Measurements from ENCODE around the gene UBA52. TPM values are rescaled to one million over a fixed set of nuclear protein-coding genes. Genes with fewer than 3 reads are reported as not detected.
A peak's percentile ranks its signal among the peaks of the same experiment; 100 is the strongest.

The UBA52 gene
- total and polyA plus RNA-seq, 2 of the 13 experiments (the other 11 are each of a cell fraction or from before 2014, with no cell fraction given), result 959 to 1,782 TPM

DNA sequence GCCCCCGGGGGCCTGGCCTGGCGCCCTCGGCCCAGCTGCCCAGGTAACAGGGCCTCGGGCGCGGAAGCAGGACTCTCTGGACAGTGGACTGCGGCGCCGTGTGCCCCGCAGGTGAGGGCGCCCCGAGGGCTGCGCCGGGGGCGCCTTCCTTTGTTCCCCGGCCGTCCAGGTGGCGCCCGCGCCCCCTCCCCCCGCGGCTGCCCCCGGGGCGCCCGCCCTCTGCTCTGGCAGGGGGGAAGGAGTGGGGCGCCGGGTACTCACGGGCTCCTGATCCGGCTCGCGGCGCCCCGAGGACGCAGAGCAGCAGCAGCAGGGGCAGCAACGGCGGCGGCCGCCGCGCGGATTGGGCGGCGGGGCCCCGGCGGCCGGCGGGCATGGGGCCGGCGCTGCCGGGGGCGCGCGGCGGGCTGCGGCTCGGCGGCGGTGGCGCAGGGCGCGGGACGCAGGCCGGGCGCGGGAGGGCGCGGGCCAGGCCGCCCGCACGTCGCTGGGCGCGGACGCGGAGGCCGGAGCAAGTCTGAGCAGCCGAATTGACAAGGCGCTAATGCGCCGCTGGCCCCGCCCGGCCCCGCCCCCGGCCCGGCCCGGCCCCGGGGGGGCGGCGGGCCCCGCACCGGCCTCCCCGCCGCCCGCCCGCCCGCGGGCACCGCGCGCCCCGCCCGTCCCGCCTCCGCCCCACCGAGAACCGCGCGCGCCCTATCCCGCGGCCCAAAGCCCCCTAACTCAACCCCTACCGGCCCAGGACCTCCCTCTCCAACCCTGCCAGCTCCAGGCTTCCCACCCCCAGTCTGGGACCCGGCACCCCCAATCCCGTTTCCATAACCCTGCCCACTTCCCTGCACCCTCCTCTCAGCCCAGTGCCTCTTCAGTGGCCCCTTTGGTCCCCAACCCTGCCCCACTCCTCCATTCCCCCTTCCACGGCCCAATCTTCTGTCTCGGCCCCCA, 34.9 kb downstream of the UBA52 start, which contains the start of gene CRLF1 (continued):
- TF ChIP-seq TP53 (CRISPR knock-in tag; conservative IDR thresholded peaks at IDR 0.05) (no peak), CBX5 (CRISPR knock-in tag; IDR thresholded peaks at IDR 0.05; ENCODE audit: borderline replicate concordance) (no peak), CHD2 (IDR thresholded peaks at IDR 0.05; ENCODE audit: low read depth, low read length) (no peak), TMF1 (CRISPR knock-in tag; IDR thresholded peaks at IDR 0.05; ENCODE audit: low read depth) (0 out of 2 replicates have a peak, but pooled peaks have one; percentile 37), KDM3A (CRISPR knock-in tag; IDR thresholded peaks at IDR 0.05; ENCODE audit: low read depth) (no peak), HDAC6 (IDR thresholded peaks at IDR 0.05; ENCODE audit: low read depth, low read length) (no peak), ATF1 (CRISPR knock-in tag; IDR thresholded peaks at IDR 0.05) (no peak), POGZ (CRISPR knock-in tag; IDR thresholded peaks at IDR 0.05) (no peak), ZBTB1 (CRISPR knock-in tag; IDR thresholded peaks at IDR 0.05; ENCODE audit: borderline replicate concordance) (no peak), CREB1 (IDR thresholded peaks at IDR 0.05) (no peak), CREB1 (CRISPR knock-in tag; IDR thresholded peaks at IDR 0.05) (no peak), ZNF326 (CRISPR knock-in tag; IDR thresholded peaks at IDR 0.05; ENCODE audit: borderline replicate concordance) (no peak), SP2 (CRISPR knock-in tag; IDR thresholded peaks at IDR 0.05) (no peak), ESRRA (CRISPR knock-in tag; IDR thresholded peaks at IDR 0.05; ENCODE audit: low read depth) (no peak), MAF1 (CRISPR knock-in tag; IDR thresholded peaks at IDR 0.05; ENCODE audit: borderline replicate concordance) (no peak), PCBP2 (optimal IDR thresholded peaks at IDR 0.05; ENCODE audit: low read depth, low read length, poor library complexity, severe bottlenecking) (no peak), ZNF20 (CRISPR knock-in tag; IDR thresholded peaks at IDR 0.05) (no peak)
- TF ChIP-seq, protein P1, sequence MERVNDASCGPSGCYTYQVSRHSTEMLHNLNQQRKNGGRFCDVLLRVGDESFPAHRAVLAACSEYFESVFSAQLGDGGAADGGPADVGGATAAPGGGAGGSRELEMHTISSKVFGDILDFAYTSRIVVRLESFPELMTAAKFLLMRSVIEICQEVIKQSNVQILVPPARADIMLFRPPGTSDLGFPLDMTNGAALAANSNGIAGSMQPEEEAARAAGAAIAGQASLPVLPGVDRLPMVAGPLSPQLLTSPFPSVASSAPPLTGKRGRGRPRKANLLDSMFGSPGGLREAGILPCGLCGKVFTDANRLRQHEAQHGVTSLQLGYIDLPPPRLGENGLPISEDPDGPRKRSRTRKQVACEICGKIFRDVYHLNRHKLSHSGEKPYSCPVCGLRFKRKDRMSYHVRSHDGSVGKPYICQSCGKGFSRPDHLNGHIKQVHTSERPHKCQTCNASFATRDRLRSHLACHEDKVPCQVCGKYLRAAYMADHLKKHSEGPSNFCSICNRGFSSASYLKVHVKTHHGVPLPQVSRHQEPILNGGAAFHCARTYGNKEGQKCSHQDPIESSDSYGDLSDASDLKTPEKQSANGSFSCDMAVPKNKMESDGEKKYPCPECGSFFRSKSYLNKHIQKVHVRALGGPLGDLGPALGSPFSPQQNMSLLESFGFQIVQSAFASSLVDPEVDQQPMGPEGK (CRISPR knock-in tag; IDR thresholded peaks at IDR 0.05), result peak; percentile 19; the same call in 1 of the 2 replicates
- TF ChIP-seq, protein P2, sequence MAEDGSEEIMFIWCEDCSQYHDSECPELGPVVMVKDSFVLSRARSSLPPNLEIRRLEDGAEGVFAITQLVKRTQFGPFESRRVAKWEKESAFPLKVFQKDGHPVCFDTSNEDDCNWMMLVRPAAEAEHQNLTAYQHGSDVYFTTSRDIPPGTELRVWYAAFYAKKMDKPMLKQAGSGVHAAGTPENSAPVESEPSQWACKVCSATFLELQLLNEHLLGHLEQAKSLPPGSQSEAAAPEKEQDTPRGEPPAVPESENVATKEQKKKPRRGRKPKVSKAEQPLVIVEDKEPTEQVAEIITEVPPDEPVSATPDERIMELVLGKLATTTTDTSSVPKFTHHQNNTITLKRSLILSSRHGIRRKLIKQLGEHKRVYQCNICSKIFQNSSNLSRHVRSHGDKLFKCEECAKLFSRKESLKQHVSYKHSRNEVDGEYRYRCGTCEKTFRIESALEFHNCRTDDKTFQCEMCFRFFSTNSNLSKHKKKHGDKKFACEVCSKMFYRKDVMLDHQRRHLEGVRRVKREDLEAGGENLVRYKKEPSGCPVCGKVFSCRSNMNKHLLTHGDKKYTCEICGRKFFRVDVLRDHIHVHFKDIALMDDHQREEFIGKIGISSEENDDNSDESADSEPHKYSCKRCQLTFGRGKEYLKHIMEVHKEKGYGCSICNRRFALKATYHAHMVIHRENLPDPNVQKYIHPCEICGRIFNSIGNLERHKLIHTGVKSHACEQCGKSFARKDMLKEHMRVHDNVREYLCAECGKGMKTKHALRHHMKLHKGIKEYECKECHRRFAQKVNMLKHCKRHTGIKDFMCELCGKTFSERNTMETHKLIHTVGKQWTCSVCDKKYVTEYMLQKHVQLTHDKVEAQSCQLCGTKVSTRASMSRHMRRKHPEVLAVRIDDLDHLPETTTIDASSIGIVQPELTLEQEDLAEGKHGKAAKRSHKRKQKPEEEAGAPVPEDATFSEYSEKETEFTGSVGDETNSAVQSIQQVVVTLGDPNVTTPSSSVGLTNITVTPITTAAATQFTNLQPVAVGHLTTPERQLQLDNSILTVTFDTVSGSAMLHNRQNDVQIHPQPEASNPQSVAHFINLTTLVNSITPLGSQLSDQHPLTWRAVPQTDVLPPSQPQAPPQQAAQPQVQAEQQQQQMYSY (CRISPR knock-in tag; IDR thresholded peaks at IDR 0.05), result 0 out of 2 replicates have a peak, but pooled peaks have one; percentile 33
- TF ChIP-seq, protein P3, sequence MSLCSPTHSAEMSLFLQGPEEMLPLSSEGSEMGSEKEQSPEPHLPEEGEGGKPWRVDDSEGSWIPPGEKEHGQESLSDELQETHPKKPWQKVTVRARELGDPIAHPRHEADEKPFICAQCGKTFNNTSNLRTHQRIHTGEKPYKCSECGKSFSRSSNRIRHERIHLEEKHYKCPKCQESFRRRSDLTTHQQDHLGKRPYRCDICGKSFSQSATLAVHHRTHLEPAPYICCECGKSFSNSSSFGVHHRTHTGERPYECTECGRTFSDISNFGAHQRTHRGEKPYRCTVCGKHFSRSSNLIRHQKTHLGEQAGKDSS (CRISPR knock-in tag; IDR thresholded peaks at IDR 0.05; ENCODE audit: borderline replicate concordance, low read depth), result no peak
